GM23338 (cell line): ENCODE measurements around the gene LRRTM2. TPM values are rescaled to one million over a fixed set of nuclear protein-coding genes. Genes with fewer than 3 reads are reported as not detected.

ENCODE experiments used
- ATAC-seq: fragments of 200-7000 bp; cut with Tn5 transposase; 3 replicates; pipeline ENCODE4 v1.9.1; 2020
- DNase-seq: peaks from one replicate; pipeline ENCODE4 v3.0.0-alpha.2; 2015; ENCODE audit warnings: low spot score
- H2AFZ ChIP-seq: fragments of 200-600 bp; sonication (generic); 2 replicates; pipeline ENCODE4 v1.8.0; 2016; ENCODE audit warnings: antibody characterized with exemption, mild to moderate bottlenecking, moderate library complexity
- H3F3A ChIP-seq: fragments of 200-600 bp; sonication (generic); replicated peaks from 2 replicates; pipeline ENCODE4 v1.8.0; 2017; ENCODE audit warnings: antibody characterized with exemption, mixed run types, low read depth
- H3K27ac ChIP-seq: fragments of 200-600 bp; sonication (generic); 2 replicates; pipeline ENCODE4 v1.6.1; 2016; ENCODE audit warnings: low read depth
- H3K27me3 ChIP-seq: fragments of 200-600 bp; sonication (generic); 2 replicates; pipeline ENCODE4 v1.8.0; 2016; ENCODE audit warnings: mild to moderate bottlenecking, mixed run types, moderate library complexity; ENCODE audit not compliant: insufficient read depth
- H3K36me3 ChIP-seq: fragments of 200-600 bp; sonication (generic); 2 replicates; pipeline ENCODE4 v1.8.0; 2016; ENCODE audit warnings: mild to moderate bottlenecking; ENCODE audit not compliant: insufficient read depth
- H3K4me1 ChIP-seq: fragments of 200-600 bp; sonication (generic); 2 replicates; pipeline ENCODE4 v1.8.0; 2016; ENCODE audit warnings: mild to moderate bottlenecking, moderate library complexity; ENCODE audit not compliant: insufficient read depth
- H3K4me2 ChIP-seq: fragments of 200-600 bp; sonication (generic); 2 replicates; pipeline ENCODE4 v1.7.1; 2017; ENCODE audit warnings: mixed run types
- H3K4me3 ChIP-seq: fragments of 200-600 bp; sonication (generic); 2 replicates; pipeline ENCODE4 v1.6.1; 2016; ENCODE audit warnings: mixed run types
- H3K79me2 ChIP-seq: fragments of 200-600 bp; sonication (generic); replicated peaks from 2 replicates; pipeline ENCODE4 v1.8.0; 2017; ENCODE audit warnings: mild to moderate bottlenecking; ENCODE audit not compliant: insufficient read depth
- H3K9me2 ChIP-seq: fragments of 200-600 bp; sonication (generic); 2 replicates; pipeline ENCODE4 v1.8.0; 2017; ENCODE audit not compliant: insufficient read depth
- H4K20me1 ChIP-seq: fragments of 200-600 bp; sonication (generic); replicated peaks from 2 replicates; pipeline ENCODE4 v1.8.0; 2017; ENCODE audit warnings: mild to moderate bottlenecking; ENCODE audit not compliant: insufficient read depth
- H3K27ac Mint-ChIP-seq: 2 replicates; pipeline ENCODE4 v1.8.0; 2020; ENCODE audit warnings: inconsistent platforms, mild to moderate bottlenecking, moderate library complexity, mixed read lengths
- H3K27me3 Mint-ChIP-seq: 3 replicates; pipeline ENCODE4 v1.8.0; 2022; ENCODE audit warnings: low read depth, mild to moderate bottlenecking, moderate library complexity, mixed read lengths, inconsistent platforms; ENCODE audit not compliant: insufficient read depth, poor library complexity
- H3K36me3 Mint-ChIP-seq: 3 replicates; pipeline ENCODE4 v1.8.0; 2021; ENCODE audit warnings: low read depth, mild to moderate bottlenecking, inconsistent platforms, moderate library complexity, mixed read lengths
- H3K4me1 Mint-ChIP-seq: 3 replicates; pipeline ENCODE4 v1.8.0; 2020; ENCODE audit warnings: mild to moderate bottlenecking, inconsistent platforms, mixed read lengths
- H3K4me3 Mint-ChIP-seq: 3 replicates; pipeline ENCODE4 v1.8.0; 2021; ENCODE audit warnings: moderate library complexity, mild to moderate bottlenecking, inconsistent platforms, mixed read lengths
- H3K9me3 Mint-ChIP-seq: 3 replicates; pipeline ENCODE4 v1.8.0; 2020; ENCODE audit warnings: moderate library complexity, mild to moderate bottlenecking, inconsistent platforms, mixed read lengths
- CTCF ChIP-seq, 2 experiments: fragments of 200-600 bp in 1 of 2; sonication (generic) in 1 of 2; conservative IDR thresholded peaks; 2 replicates each; pipeline versions ENCODE4 v1.5.1 to v1.6.1; 2016 to 2017; ENCODE audit warnings: antibody characterized with exemption in 2 of 2, low read depth in 2 of 2, mild to moderate bottlenecking in 2 of 2, moderate library complexity in 1 of 2
- ETS1 ChIP-seq: IDR thresholded peaks from 2 replicates; pipeline ENCODE4 v1.6.1; 2016; ENCODE audit warnings: antibody characterized with exemption
- EZH2 ChIP-seq: fragments of 200-600 bp; sonication (generic); IDR thresholded peaks from one replicate; pipeline ENCODE4 v1.8.0; 2017; ENCODE audit warnings: antibody characterized with exemption, mild to moderate bottlenecking, low read depth; ENCODE audit not compliant: unreplicated experiment
- EZH2phosphoT487 ChIP-seq: fragments of 200-600 bp; sonication (generic); IDR thresholded peaks from one replicate; pipeline ENCODE4 v1.8.1; 2018; ENCODE audit warnings: antibody characterized with exemption; ENCODE audit not compliant: unreplicated experiment
- JUNB ChIP-seq: IDR thresholded peaks from one replicate; pipeline ENCODE4 v1.6.1; 2016; ENCODE audit warnings: antibody characterized with exemption; ENCODE audit not compliant: unreplicated experiment
- NANOG ChIP-seq: IDR thresholded peaks from 2 replicates; pipeline ENCODE4 v1.6.1; 2016; ENCODE audit warnings: antibody characterized with exemption, borderline replicate concordance
- POLR2AphosphoS5 ChIP-seq: IDR thresholded peaks from 2 replicates; pipeline ENCODE4 v1.6.1; 2016; ENCODE audit warnings: antibody characterized with exemption, low read depth
- STAT1 ChIP-seq: IDR thresholded peaks from one replicate; pipeline ENCODE4 v1.6.1; 2016; ENCODE audit warnings: antibody characterized with exemption; ENCODE audit not compliant: unreplicated experiment
- ZNF114 ChIP-seq: fragments of 250-450 bp; sonication (Bioruptor Pico); IDR thresholded peaks from 2 replicates; pipeline ENCODE4 v1.5.0; 2020; ENCODE audit warnings: mild to moderate bottlenecking, moderate library complexity
- ZNF331 ChIP-seq: fragments of 250-450 bp; sonication (Bioruptor Pico); IDR thresholded peaks from 2 replicates; pipeline ENCODE4 v1.5.0; 2020; ENCODE audit warnings: low read depth, mild to moderate bottlenecking, moderate library complexity
- polyA plus RNA-seq: library from polyadenylated mRNA; unstranded; fragments of >200 nt; fragmentation: Nextera tagmentation; extraction: Ambion mirVana; gene quantifications from 2 replicates; pipeline ENCODE4 v1.2.1, GENCODE V29; 2016
- total RNA-seq: library from RNA; depleted of rRNA; stranded (reverse); fragments of >200 nt; shearing (Covaris generic); gene quantifications from 2 replicates; pipeline ENCODE4 v1.2.3, GENCODE V29; 2014

The LRRTM2 gene
- total and polyA plus RNA-seq, 2 experiments from 2014 or later = 1.5 TPM; not detected in 1

- Mint-ChIP-seq H3K4me3 (no peak overlapping the region), H3K4me1 (peaks cover 24% of the 10 kb centered on the region; the same call in 2 of the 3 replicates), H3K27ac (no peak overlapping the region), H3K36me3 (peaks cover 32% of the 10 kb centered on the region), H3K27me3 (peaks cover 5% of the 10 kb centered on the region), H3K9me3 (no peaks in the 10 kb centered on the region)
- TF ChIP-seq STAT1 = no peak
- TF ChIP-seq CTCF (conservative IDR thresholded peaks at IDR 0.05; ENCODE audit: low read depth in 2 of 2) = peak; percentile 53 to 73
- ATAC-seq (peak; percentile 69), DNase-seq (peak; percentile 48)
- peaks cover 12% of the 10 kb centered on the region; the same call in 1 of the 2 replicates for H3K36me3 ChIP-seq
- no peaks in the 10 kb centered on the region; the same call in 1 of the 2 replicates for H4K20me1 ChIP-seq
- peaks cover 58% of the 10 kb centered on the region for H3K79me2 ChIP-seq
- no peaks in the 10 kb centered on the region for H3K27me3 ChIP-seq
- 0 out of 2 replicates have a peak overlapping the region, but pooled peaks have one; percentile 12 for H3K27ac ChIP-seq
- H2AFZ ChIP-seq = no peak overlapping the region
- H3K4me2 ChIP-seq = no peak overlapping the region
- H3F3A ChIP-seq = no peaks in the 10 kb centered on the region
- no peaks in the 10 kb centered on the region for H3K4me1 ChIP-seq
- H3K9me2 ChIP-seq = no peaks in the 10 kb centered on the region
- H3K4me3 ChIP-seq = no peak overlapping the region
These were observed 49.9 kb downstream of the LRRTM2 start for GRCh38 chr5:138824924-138825863.

- H3F3A ChIP-seq = no peaks in the 10 kb centered on the region
- H3K79me2 ChIP-seq = peaks cover 62% of the 10 kb centered on the region
- no peak overlapping the region for H3K4me3 Mint-ChIP-seq
- H3K4me3 ChIP-seq = no peak overlapping the region
- H3K4me1 Mint-ChIP-seq = peaks cover 30% of the 10 kb centered on the region; the same call in 2 of the 3 replicates
- H3K9me2 ChIP-seq = no peaks in the 10 kb centered on the region
- ATAC-seq (peak; percentile 47), DNase-seq (no peak)
- H3K27ac Mint-ChIP-seq = no peak overlapping the region
- 0 out of 2 replicates have a peak overlapping the region, but pooled peaks have one; percentile 12 for H3K27ac ChIP-seq
- no peaks in the 10 kb centered on the region; the same call in 1 of the 2 replicates for H4K20me1 ChIP-seq
- H2AFZ ChIP-seq = no peak overlapping the region
- TF ChIP-seq ZNF331 (CRISPR knock-in tag) = no peak
- TF ChIP-seq ETS1 = no peak
- TF ChIP-seq NANOG = no peak
- TF ChIP-seq POLR2AphosphoS5 = no peak
- no peak for TF ChIP-seq ZNF114
- TF ChIP-seq CTCF (conservative IDR thresholded peaks at IDR 0.05; ENCODE audit: low read depth in 2 of 2) = no peak
- no peak for TF ChIP-seq EZH2
- no peak for TF ChIP-seq STAT1
- TF ChIP-seq EZH2phosphoT487 = no peak
- no peak for TF ChIP-seq JUNB
- no peaks in the 10 kb centered on the region for H3K4me1 ChIP-seq
- no peak overlapping the region for H3K4me2 ChIP-seq
- peaks cover 26% of the 10 kb centered on the region for H3K36me3 Mint-ChIP-seq
- H3K36me3 ChIP-seq = peaks cover 12% of the 10 kb centered on the region; the same call in 1 of the 2 replicates
- no peaks in the 10 kb centered on the region for H3K9me3 Mint-ChIP-seq
- no peaks in the 10 kb centered on the region for H3K27me3 ChIP-seq
- H3K27me3 Mint-ChIP-seq = peaks cover 2% of the 10 kb centered on the region
These were observed 50.6 kb downstream of the LRRTM2 start for GRCh38 chr5:138824516-138824915.
